GM21423 (cell line): ENCODE results near the gene U2SURP.

Source experiments
- ATAC-seq: cut with Tn5 transposase; IDR thresholded peaks from one replicate; pipeline ENCODE4 v1.9.1; 2021; ENCODE audit warnings: mild to moderate bottlenecking, moderate library complexity; ENCODE audit not compliant: unreplicated experiment

U2SURP gene

DNA sequence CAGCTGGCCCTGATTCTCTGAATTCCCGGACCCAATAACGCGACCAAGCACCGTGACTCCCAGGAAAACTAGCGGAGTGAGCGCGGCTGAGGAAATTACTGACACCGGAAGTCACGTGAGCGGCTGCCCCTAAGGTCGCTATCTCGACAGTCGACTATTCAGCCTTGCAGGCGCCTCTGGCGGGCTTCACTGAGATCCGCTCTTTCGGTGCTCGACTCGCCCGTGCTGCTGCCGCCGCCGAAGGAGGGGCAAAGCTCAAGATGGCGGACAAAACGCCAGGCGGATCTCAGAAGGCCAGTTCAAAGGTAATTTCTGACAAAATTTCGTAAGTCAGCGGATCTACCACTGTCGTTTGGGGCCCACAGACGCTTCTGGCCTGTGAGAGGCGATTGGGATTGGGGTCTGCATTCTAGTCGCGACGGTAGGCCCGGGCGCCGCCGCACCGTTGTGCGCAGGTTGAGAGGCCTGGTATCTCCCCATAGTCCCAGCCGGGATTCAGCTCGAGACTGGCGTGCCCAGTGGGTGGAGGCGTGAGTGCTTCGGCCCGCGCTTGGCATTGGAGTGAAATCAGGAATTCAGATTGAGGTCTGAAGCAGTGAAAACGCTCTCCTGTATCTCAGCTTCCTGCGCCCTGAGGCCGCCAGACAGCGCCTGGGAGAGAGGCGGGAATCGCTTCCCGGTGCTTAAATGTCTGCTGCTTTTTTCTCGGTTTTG, at the start of gene U2SURP:
TSS of gene U2SURP (plus strand) at position 202 of the 714 bp plus-strand sequence. CDS start at position 261, 59 bp downstream.
- peak; percentile 92 for ATAC-seq

DNA sequence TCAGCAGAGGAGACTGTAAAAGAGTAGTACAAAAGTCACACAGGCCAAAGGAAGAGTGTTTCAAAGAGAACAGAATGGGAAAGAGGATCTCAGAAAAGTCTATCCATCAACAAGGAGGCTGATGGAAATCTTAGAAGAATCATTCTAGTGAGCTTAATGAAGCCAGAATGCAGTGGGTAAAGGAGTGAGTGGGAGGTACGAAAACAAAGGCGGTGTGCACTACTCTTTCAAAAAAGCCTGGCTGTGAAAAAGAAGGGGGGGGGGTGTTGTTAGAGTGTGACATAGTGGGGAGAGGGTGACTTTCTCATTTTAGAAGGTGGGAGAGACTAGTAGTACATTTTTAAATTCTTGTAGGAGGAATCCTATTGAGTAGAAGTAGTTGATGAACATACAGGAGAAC, 49.6 kb upstream of the U2SURP start:
- ATAC-seq: no peak

DNA sequence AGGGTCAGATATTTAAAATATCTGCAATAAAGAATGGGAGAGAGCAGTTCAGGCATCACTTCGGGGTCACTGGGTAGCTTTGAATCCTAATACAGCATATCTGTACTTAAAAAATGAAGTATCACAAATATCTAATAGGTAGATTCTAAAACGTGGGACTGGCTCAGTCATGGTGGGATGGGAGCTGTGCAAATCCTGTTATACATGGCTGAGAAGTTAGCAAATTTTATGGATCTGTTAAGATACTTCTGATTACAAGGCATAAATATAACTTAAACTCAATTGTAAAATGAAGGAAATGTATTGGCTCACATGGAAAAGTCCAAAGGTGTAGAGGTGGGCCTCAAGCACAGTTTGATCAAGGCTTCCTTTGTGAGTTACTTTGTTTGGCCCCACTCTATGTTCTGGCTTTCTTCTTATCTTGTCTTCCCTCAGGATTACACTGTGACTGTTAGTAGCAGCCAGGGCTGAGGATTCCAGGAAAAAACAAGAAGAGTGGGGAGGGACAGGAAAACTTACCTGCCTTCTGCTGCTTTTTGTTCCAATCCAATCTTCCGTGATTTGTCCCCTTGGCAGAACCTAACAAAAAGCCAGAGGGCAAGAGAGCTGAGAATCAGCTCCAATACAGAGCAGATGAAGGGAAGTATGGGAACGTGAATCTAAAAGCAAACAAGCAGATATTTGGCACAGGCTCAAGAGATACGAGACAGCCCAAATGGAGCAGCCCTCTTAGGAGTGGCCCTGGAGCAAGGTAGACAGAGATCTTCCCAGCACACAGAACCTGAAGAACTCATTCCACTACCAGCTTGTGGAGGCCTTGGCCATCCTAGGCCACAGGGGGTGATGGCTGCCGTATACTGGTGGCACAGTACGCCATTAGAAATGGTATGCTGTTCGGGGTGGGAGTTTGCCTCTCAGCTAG, 48.8 kb upstream of the U2SURP start:
- ATAC-seq: no peak

DNA sequence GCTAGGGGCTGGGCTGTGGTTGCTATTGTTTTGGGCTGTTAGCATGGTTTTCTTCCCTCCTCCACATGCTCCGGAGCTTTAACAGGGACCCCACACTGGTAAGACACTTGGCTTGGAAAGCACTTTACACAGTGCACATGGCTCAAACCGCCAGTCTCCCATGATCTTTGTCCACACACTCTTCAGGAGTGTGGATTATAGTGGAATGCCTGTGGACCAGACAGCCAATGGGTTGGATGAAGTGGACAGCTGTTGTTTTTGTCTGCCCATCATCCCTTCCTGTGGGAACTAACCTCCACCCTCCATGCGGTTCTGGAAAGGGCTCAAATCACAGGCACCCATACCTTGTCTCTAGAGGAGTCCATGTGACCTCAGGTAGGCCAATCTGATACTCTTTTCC, 47.9 kb upstream of the U2SURP start:
- no peak for ATAC-seq

DNA sequence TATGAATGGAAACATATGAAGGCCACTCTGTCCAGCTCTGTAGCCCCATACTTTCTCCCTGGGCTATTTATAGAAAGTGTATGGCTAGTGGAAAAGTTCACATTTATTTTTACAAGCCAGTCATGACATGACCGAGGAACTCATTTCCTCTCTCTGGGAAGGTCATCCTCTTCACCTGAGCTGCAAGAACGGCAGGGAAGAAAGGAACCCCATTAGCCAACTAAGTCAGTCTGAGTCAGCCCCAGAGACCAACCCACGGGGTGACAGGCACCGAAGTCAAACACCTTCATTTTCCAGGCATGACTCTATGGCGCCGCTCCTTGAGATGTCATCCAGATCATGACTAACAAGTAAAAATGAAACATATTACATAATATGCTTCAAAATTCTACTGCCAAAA, 42.7 kb upstream of the U2SURP start:
- ATAC-seq: no peak

DNA sequence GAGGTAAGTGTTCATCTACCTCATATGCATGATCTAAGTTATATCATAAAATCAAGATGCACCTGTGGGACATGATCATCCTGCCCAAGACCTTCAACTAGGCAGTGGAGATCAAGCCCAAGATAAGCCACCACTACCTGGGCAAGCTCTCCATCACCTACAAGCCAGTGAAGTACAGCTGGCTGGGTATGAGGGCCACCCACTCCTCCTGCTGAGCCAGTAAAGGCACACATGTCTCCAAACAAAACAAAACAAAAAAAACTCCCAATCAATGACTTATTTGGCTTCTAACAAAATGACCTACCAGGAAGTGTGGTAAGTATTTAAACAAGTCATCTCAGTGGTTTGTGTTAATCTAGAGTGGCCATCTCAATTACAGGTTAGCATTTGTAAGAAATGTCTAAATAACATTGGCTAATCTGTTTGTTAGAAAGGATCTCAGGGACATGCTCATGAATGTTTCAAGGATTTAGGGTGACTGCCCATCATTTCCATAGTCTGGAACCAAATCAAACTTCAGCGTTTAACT, 41.0 kb upstream of the U2SURP start:
- no peak for ATAC-seq

DNA sequence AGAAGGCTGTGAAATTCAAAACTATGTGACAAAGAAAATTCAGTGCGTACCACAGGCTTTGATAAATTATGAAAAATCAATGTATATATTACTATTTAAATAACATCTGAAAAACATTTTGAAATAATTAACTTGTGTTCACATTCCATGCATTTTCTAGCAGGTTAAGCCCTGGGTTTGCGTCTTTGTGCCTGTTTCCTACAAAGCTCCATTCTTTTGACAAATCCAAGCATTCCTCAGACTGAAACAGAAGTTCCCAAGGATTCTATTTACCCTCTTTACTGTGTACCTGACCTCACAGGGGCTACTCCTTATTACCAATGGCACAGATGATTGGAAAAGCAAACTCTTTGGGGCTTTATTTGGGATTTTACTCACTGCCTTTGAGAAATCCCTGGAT, 39.8 kb upstream of the U2SURP start:
- no peak for ATAC-seq

DNA sequence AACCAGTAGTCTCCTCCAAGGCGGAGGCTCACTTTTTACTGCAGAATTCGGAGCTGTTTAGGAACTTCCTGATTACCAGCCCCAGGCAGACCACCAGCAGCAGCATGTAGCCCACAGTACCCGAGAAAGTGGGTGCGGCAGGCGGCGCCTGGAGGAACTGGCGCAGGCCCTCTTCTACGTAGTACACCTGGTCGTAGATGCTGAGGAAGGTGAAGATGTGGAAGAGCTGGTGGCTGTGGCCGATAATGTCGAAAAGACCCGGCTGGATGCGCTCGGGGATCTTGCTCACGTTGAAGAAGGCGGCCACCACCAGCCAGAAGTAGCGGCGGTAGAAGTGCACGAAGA, 39.2 kb upstream of the U2SURP start:
- ATAC-seq: no peak

DNA sequence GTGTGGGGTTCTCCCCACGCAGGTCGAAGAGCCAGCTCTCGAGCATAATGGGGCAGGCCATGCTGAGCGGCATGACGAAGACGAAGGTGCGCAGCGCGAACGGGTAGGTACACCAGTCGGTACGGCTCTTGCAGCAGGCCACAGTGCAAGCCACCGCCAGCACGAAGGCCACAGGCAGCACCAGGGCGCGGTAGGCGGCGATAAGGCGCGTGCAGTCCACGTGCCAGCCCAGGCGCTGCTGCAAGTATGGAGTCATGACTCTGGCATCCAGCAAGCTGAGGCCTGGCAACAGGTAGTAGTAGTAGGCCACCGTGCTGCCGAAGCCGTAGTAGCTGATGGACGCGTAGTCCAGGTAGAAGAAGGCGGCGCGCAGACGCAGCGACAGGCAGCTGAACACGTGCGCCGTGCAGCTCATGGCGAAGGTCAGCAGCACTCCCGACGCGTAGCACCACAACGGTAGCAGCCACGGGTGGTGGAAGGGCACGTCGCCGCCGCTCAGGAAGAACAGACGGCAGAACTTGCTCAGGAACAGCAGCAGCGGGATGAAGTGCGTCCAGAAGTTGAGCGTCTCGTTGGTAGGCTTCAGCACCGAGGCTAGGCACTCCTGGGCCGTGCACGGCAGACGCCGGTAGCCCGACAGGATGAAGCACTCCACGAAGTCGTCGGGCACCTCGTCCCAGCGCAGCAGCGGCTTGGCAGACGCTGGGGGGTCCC, 38.7 kb upstream of the U2SURP start:
- ATAC-seq: no peak

DNA sequence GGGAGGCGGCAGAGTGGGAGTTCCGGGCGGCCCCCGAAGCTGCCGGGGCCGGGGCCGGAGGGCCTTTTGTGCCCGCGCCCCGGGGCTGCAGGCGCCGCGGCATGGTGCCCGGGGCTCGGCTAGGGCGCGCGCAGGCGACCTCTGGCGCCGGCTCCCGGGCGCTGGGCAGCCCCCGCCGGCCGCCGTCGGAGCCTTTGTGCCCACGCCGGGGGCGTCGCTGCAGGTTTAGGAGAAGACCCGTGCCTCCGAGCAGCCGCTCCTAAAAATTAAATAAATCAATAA, 38.2 kb upstream of the U2SURP start:
- ATAC-seq: peak; percentile 20

DNA sequence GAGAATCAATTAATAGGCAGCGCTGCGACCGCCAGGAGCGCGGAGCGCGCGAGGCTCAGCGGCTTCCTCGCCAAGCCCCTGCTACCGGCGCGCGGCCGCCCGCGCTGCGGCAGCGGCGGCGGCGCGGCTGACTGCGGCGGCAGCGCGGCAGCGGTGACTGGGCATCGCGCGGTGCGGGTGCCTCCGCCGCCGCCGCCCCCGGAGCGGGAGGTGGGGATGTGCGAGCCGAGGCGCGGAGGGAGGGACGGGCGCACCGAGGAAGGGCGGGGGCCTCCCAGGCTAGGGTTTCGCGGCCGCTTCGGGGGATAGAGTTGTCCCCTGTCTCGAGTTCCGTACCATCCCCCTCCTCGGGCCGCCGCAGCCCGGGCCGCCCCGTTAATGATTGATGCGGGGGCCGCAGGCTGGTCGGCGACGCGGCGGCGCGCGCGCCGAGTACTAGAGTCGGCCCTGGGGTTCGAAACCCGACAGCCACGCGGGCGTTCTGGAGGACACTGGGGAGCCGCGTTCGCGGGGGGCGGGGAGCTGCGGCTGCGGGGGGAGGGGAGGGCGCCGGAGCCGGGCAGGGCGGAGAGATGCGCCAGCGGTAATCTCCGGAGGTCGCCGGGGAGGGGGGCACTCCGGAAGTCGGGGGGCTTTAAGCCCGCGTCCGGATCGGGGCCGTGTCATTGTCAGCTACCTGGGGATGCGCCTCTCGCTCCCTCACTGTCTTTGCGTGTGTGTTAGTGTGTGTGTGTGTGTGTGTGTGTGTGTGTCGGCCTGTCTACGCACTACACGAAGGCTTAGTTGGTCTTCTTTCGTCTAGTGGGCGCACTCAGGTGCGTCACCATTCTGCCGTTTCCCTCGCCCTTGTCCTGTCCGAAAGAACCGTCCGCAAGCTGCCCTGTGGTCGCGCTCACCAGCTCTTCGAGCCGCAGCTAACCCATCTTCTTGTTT, 37.6 kb upstream of the U2SURP start, which contains the start of gene PAQR9:
TSS of gene PAQR9 (minus strand) at position 159 of the 933 bp plus-strand sequence. CDS start 338 bp downstream, outside the sequence.
- ATAC-seq: peak; percentile 50

DNA sequence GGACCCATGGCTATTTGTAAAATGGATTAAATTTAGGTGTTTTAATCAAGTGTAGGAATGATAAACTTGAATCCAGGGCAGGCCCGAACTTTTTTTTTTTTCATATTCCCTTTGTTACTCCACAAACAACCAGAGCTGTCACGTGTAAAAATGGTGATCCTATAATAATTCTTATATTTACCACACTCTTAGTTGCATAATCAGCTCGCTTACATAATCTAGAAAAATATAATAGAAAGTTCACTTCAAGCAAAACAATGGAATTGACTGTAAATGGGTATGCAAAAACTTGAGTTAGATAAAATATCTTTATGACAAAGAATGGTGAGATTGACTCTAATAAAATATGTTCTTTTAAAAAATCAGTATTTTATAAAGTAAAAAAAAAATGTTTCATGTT, 35.8 kb upstream of the U2SURP start:
- ATAC-seq: no peak

DNA sequence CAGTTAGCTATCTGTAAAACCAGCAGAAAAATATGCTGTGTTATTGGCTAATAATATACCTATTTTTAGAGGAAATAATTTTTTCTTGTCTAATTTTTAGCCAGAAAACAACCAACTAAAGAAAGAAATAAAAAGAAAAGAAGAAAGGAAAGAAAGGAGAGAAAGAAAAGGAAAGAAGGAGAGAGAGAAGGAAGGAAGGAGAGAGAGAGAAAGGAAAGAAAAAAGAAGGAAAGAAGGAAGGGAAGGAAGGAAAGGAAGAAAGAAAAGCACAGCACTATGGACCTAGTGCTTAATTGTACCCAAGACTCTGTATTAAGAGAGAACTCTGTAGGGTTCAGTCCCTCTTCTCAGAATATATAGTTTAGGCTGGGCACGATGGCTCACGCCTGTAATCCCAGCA, 34.6 kb upstream of the U2SURP start:
- no peak for ATAC-seq

DNA sequence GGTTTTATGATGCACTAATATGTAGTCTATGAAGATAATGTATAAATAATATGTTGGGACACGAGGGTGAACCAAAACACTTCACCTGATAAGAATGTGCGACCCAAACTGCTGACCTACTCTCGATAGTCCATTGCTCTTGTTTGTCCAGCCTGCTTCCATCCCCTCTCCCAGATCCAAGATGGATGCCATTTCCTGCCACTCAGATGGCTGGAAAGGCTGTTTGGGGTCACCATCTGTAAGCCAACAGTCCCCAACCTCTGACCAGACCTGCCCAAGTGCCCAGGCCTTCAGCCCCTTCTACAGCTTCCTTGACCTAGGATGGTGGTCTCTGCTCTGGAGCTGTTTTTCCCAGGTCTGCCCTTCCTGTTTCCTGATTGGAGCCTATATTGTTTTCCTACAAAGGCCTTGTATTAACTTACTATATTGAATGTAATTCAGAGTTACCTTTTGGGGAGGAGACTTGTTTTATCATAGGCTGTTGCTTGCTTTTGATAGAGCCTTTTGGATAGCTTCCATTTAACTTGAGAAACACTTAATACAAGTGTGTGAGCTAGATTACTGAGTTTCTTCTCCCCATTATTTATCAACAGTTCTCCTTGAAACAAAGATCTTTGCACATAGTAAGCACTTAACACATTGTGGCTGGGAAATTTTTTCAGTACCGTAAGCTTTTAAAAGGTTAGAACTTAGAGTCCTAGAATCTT, 32.9 kb upstream of the U2SURP start:
- ATAC-seq: no peak

DNA sequence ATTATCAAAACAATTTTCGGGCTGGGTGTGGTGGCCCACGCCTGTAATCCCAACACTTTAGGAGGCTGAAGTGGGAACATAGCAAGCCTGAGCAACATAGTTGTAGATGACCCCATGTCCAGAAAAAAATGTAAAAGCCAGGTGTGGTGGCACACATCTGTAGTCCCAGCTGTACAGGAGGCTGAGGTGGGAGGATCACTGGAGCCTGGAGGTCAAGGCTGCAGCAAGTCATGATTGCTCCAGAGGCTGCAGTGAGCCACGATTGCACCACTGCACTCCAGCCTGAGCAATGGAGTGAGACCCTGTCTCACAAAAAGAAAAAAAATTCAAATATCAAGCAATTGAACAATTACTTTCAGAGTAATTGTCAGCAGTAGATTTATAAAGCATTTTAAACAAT, 29.9 kb upstream of the U2SURP start:
- ATAC-seq: no peak

DNA sequence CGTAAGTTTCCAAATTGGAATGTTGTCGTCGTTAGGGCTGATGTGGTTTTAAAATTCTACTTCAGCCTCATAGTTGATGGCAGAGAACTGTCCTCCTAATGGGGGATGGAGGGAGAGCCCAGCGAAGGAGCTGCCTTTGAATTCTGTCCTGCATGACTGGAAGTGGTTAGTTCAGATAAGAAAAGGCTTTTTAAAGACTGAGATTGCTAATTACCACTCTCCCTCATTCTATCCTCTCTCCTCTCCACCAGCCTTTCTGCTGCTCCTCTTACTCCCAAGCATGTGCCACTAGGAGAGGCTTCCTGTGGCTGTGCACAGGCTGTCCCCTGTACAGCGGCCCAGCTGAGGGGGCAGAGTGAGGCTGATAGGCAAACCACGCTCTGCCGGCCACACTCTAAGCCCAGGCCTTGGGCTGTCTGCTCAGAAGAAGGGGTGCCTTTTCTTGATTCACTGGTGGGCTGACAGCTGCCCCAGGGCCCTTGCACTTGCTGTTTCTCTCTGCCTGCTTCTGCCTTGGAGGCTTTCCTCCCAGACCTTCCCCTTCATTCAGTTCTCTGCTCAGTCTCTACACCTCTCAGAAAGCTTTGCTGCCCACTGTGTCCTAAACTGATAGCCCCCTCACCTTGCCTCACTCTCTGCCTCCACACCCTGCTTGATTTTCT, 29.1 kb upstream of the U2SURP start:
- ATAC-seq: no peak

DNA sequence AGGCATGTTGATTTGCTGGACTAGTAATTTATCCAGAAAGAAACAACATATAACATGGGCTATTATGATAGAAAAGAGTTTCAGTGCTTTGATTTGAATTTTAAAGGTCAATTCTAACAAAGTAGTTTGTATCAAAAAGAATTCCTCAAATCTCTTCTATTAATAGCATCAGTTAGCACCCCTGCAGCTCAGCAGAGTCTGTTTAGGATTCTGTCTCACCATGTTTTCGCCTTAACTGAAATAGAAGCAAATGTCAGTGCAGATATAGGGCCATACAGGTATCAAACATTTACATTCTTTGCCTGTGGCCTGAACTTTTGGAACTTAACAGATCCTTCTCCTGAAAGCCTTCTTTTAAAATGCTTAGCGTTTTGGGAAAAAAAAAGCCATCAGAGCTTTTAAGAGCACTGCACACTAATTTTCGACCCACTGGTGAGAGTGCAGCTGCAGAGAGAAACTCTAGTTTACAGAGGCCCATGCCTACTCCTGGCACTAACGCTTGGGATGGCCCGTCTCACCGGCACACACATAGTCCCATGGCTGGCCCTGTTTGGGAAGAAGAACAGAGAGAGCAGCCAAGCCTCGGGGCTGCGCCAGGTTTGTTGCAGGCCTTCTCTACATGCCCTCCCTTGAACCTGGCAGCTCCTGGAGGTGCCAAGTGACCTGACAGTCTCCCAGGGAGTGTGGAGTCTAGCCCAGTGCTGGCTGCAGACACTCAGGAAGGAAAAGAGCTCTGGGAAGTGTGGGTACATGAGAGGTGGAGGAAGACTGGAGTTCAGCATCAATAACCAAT, 28.0 kb upstream of the U2SURP start:
- ATAC-seq: no peak

DNA sequence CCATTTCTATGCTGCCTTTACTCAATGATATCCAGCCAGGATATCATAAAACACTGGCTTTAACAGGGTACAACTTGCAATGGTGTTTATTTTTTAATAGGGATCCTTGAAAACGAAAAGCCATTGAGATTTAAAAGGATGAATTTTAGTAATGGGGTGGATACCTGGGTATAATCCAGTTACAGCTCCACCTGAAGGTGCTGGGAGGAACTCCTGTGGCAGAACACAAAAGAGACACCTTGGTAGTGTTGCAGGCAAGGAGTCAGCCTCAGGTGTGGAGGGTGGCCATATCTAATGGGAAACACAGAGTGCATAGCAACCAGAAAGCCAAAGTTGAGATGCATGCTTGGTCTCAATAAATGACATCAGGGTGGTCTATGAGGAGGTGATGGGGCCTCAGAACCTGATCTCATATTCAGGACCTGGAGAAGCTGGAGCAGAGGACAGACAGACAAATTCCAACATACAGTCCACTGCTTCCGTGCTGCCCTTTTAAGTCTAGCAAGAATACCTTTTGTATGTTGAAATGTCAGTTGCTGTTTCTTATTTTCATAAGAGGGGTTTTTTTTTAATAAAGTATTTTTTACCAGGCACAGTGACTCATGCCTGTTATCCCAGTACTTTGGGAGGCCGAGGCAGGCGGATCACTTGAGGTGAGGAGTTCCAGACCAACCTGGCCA, 25.9 kb upstream of the U2SURP start:
- no peak for ATAC-seq
